ENCODE data around the gene VTCN1.

VTCN1 gene

DNA sequence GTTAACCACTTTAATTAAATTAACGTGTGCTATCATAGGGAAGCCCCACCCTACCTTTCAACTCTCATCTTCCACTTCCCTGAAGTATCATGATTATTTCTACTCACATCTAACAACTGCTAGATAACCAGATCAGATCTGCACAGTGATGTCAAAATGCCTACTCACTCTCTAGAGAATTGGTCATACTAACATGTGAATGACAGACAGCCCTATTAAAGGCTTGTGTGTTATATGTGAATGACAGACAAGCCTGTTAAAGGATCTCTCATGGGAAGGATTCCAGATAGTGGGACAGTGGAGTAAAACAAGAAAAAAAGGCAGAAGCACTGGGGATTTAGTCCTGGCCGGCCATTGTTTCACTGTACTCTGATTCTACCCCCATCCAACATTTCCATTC, 12.6 kb downstream of the VTCN1 start:
- ATAC-seq = no peak

DNA sequence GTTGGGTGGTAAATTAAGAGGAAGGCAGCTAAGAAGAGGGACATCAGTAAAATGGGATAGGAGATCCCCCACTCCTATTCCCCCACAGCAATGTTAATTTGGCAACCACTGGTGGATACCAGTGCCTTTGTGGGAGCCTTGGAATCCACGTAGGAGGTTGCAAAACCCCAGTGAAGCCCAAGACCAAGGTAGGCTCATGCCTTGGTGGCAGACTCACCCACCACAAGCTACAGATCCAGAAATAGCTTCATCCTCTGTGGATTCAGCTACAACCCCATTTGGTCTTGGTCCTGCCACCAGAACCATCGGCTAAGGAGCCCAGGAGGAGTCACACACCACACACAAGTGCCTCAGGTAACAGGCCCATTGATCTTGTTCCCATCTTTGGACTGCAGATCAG, 21.0 kb downstream of the VTCN1 start:
- no peak for TF ChIP-seq ZNF70 (CRISPR knock-in tag; IDR thresholded peaks at IDR 0.05)
- no peak for TF ChIP-seq CSDC2 (CRISPR knock-in tag; IDR thresholded peaks at IDR 0.05)
- TF ChIP-seq, protein P1, sequence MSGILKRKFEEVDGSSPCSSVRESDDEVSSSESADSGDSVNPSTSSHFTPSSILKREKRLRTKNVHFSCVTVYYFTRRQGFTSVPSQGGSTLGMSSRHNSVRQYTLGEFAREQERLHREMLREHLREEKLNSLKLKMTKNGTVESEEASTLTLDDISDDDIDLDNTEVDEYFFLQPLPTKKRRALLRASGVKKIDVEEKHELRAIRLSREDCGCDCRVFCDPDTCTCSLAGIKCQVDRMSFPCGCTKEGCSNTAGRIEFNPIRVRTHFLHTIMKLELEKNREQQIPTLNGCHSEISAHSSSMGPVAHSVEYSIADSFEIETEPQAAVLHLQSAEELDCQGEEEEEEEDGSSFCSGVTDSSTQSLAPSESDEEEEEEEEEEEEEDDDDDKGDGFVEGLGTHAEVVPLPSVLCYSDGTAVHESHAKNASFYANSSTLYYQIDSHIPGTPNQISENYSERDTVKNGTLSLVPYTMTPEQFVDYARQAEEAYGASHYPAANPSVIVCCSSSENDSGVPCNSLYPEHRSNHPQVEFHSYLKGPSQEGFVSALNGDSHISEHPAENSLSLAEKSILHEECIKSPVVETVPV (CRISPR knock-in tag; IDR thresholded peaks at IDR 0.05) = no peak
- no peak for TF ChIP-seq SNAI2 (CRISPR knock-in tag; IDR thresholded peaks at IDR 0.05)
- TF ChIP-seq ESRRG (CRISPR knock-in tag; IDR thresholded peaks at IDR 0.05) = no peak
- ATAC-seq = no peak

More for the DNA sequence above, 12.6 kb downstream of the VTCN1 start:
- TF ChIP-seq, protein P1 (CRISPR knock-in tag; IDR thresholded peaks at IDR 0.05) = no peak
- no peak for TF ChIP-seq ARNTL (CRISPR knock-in tag; IDR thresholded peaks at IDR 0.05; ENCODE audit: borderline replicate concordance, low read depth)
- TF ChIP-seq POU6F1 (CRISPR knock-in tag; IDR thresholded peaks at IDR 0.05; ENCODE audit: borderline replicate concordance, low read depth) = no peak
- TF ChIP-seq ZFP3 (CRISPR knock-in tag; IDR thresholded peaks at IDR 0.05) = no peak
- no peak for TF ChIP-seq CSDC2 (CRISPR knock-in tag; IDR thresholded peaks at IDR 0.05)
- no peak for TF ChIP-seq OSR1 (CRISPR knock-in tag; IDR thresholded peaks at IDR 0.05)
- TF ChIP-seq GLIS3 (CRISPR knock-in tag; IDR thresholded peaks at IDR 0.05) = no peak
- no peak for TF ChIP-seq ZC3H10 (CRISPR knock-in tag; IDR thresholded peaks at IDR 0.05)
- TF ChIP-seq TCF4 (CRISPR knock-in tag; IDR thresholded peaks at IDR 0.05; ENCODE audit: borderline replicate concordance) = no peak

- no peak for TF ChIP-seq ZNF8 (CRISPR knock-in tag; IDR thresholded peaks at IDR 0.05)
- TF ChIP-seq ZFP3 (CRISPR knock-in tag; IDR thresholded peaks at IDR 0.05) = no peak
- TF ChIP-seq, protein P2, sequence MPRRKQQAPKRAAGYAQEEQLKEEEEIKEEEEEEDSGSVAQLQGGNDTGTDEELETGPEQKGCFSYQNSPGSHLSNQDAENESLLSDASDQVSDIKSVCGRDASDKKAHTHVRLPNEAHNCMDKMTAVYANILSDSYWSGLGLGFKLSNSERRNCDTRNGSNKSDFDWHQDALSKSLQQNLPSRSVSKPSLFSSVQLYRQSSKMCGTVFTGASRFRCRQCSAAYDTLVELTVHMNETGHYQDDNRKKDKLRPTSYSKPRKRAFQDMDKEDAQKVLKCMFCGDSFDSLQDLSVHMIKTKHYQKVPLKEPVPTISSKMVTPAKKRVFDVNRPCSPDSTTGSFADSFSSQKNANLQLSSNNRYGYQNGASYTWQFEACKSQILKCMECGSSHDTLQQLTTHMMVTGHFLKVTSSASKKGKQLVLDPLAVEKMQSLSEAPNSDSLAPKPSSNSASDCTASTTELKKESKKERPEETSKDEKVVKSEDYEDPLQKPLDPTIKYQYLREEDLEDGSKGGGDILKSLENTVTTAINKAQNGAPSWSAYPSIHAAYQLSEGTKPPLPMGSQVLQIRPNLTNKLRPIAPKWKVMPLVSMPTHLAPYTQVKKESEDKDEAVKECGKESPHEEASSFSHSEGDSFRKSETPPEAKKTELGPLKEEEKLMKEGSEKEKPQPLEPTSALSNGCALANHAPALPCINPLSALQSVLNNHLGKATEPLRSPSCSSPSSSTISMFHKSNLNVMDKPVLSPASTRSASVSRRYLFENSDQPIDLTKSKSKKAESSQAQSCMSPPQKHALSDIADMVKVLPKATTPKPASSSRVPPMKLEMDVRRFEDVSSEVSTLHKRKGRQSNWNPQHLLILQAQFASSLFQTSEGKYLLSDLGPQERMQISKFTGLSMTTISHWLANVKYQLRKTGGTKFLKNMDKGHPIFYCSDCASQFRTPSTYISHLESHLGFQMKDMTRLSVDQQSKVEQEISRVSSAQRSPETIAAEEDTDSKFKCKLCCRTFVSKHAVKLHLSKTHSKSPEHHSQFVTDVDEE (CRISPR knock-in tag; IDR thresholded peaks at IDR 0.05) = no peak
- TF ChIP-seq PPARA (CRISPR knock-in tag; IDR thresholded peaks at IDR 0.05; ENCODE audit: borderline replicate concordance) = no peak
- no peak for TF ChIP-seq SNAI2 (CRISPR knock-in tag; IDR thresholded peaks at IDR 0.05)
- no peak for TF ChIP-seq ISL1 (CRISPR knock-in tag; IDR thresholded peaks at IDR 0.05)
- no peak for TF ChIP-seq OSR1 (CRISPR knock-in tag; IDR thresholded peaks at IDR 0.05)
- no peak for TF ChIP-seq CSDC2 (CRISPR knock-in tag; IDR thresholded peaks at IDR 0.05)
- TF ChIP-seq, protein P3, sequence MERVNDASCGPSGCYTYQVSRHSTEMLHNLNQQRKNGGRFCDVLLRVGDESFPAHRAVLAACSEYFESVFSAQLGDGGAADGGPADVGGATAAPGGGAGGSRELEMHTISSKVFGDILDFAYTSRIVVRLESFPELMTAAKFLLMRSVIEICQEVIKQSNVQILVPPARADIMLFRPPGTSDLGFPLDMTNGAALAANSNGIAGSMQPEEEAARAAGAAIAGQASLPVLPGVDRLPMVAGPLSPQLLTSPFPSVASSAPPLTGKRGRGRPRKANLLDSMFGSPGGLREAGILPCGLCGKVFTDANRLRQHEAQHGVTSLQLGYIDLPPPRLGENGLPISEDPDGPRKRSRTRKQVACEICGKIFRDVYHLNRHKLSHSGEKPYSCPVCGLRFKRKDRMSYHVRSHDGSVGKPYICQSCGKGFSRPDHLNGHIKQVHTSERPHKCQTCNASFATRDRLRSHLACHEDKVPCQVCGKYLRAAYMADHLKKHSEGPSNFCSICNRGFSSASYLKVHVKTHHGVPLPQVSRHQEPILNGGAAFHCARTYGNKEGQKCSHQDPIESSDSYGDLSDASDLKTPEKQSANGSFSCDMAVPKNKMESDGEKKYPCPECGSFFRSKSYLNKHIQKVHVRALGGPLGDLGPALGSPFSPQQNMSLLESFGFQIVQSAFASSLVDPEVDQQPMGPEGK (CRISPR knock-in tag; IDR thresholded peaks at IDR 0.05; ENCODE audit: borderline replicate concordance) = no peak
- TF ChIP-seq, protein P1 (CRISPR knock-in tag; IDR thresholded peaks at IDR 0.05) = no peak
- TF ChIP-seq ZFP30 (CRISPR knock-in tag; IDR thresholded peaks at IDR 0.05) = no peak
- TF ChIP-seq ZNF565 (CRISPR knock-in tag; conservative IDR thresholded peaks at IDR 0.05; ENCODE audit: low read depth) = no peak
- TF ChIP-seq CREB5 (CRISPR knock-in tag; IDR thresholded peaks at IDR 0.05; ENCODE audit: low read depth) = no peak
- no peak for ATAC-seq
Observed at GRCh38 chr1:117188816-117189437, 21.8 kb downstream of the VTCN1 start.
